Muscle layer of colon (tissue), 2 donors: ENCODE results near the gene KRTAP10-8.
"Not testable (repeated sequence)": the region's sequence is repeated elsewhere in the genome, so short reads cannot be mapped to it uniquely, and the experiment has no call there.

Experiments used
- H3K27ac ChIP-seq: one replicate; pipeline ENCODE4 v1.7.0; 2013; ENCODE audit warnings: low read depth, mild to moderate bottlenecking, low read length, moderate library complexity
- H3K27me3 ChIP-seq, 2 donors: one replicate each; pipeline ENCODE4 v1.7.0; 2013; ENCODE audit warnings: low read length in 2 of 2, mild to moderate bottlenecking in 2 of 2; ENCODE audit not compliant: insufficient read depth in 2 of 2, control insufficient read depth in 1 of 2
- H3K36me3 ChIP-seq: one replicate; pipeline ENCODE4 v1.7.0; 2013; ENCODE audit warnings: mild to moderate bottlenecking, low read length; ENCODE audit not compliant: insufficient read depth
- H3K4me1 ChIP-seq: one replicate; pipeline ENCODE4 v1.7.0; 2013; ENCODE audit warnings: mild to moderate bottlenecking, low read length; ENCODE audit not compliant: insufficient read depth
- H3K4me3 ChIP-seq, 2 donors: one replicate each; pipeline ENCODE4 v1.7.0; 2013; ENCODE audit warnings: low read length in 2 of 2, low read depth in 1 of 2, mild to moderate bottlenecking in 1 of 2, moderate library complexity in 1 of 2
- H3K9ac ChIP-seq: one replicate; pipeline ENCODE4 v1.7.0; 2013; ENCODE audit warnings: low read length
- H3K9me3 ChIP-seq: one replicate; pipeline ENCODE4 v1.7.0; 2013; ENCODE audit warnings: mild to moderate bottlenecking, low read length
- donor health status: abdominal sarcoma.
- donor health status: Adenocarcinoma of cecum.

The KRTAP10-8 gene

GRCh38 chr21:44572959-44573583 is 38.8 kb upstream of the KRTAP10-8 start:
- Histone ChIP-seq H3K9ac (no peak overlapping the region), H3K27me3 (no peaks in the 10 kb centered on the region), H3K9me3 (no peaks in the 10 kb centered on the region), H3K4me1 (no peaks in the 10 kb centered on the region), H3K4me3 (no peak overlapping the region), H3K27ac (no peak overlapping the region), H3K36me3 (no peaks in the 10 kb centered on the region)

- H3K27ac ChIP-seq, H3K27me3 ChIP-seq, H3K9ac ChIP-seq, H3K4me1 ChIP-seq, H3K36me3 ChIP-seq, H3K4me3 ChIP-seq, H3K9me3 ChIP-seq: not testable (repeated sequence)
These were observed 38.0 kb upstream of the KRTAP10-8 start, which contains the start of gene KRTAP10-4 for GRCh38 chr21:44573630-44574456. Gene KRTAP10-4 (plus strand): TSS chr21:44573729. CDS start chr21:44573759, 30 bp downstream.

DNA sequence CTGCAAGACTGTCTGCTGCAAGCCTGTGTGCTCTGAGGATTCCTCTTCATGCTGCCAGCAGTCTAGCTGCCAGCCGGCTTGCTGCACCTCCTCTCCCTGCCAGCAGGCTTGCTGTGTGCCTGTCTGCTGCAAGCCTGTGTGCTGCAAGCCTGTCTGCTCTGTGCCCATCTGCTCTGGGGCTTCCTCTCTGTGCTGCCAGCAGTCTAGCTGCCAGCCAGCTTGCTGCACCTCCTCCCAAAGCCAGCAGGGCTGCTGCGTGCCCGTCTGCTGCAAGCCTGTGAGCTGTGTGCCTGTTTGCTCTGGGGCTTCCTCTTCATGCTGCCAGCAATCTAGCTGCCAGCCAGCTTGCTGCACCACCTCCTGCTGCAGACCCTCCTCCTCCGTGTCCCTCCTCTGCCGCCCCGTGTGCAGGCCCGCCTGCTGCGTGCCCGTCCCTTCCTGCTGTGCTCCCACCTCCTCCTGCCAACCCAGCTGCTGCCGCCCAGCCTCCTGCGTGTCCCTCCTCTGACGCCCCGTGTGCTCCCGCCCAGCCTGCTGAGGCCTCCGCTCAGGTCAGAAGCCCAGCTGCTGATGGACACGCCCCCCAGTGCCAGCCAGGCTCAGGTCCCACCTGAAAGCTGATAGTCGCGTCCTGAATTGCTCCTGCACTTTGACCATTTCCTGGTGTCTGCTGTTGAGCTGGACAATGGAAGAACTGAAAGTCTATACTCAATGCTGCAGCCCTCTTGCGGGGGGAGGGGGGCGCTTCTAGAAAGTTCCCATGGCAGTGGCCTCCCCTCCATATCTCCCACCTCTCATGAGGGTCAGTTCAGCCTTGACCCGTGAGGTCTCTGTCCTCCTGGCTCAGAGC is 37.2 kb upstream of the KRTAP10-8 start:
- H3K4me3 ChIP-seq: no peak overlapping the region

GRCh38 chr21:44575307-44576024 is 36.4 kb upstream of the KRTAP10-8 start:
- Histone ChIP-seq H3K9ac (no peak overlapping the region), H3K4me1 (no peaks in the 10 kb centered on the region), H3K27me3 (peaks cover 0 to 7% of the 10 kb centered on the region in 2 donors), H3K4me3 (no peak overlapping the region), H3K36me3 (no peaks in the 10 kb centered on the region), H3K9me3 (no peaks in the 10 kb centered on the region), H3K27ac (no peak overlapping the region)

More for the DNA sequence above, 37.2 kb upstream of the KRTAP10-8 start:
- no peaks in the 10 kb centered on the region for H3K36me3 ChIP-seq
- H3K27ac ChIP-seq: no peak overlapping the region
- H3K9me3 ChIP-seq: no peaks in the 10 kb centered on the region
- peaks cover 0 to 7% of the 10 kb centered on the region in 2 donors for H3K27me3 ChIP-seq
- no peaks in the 10 kb centered on the region for H3K4me1 ChIP-seq
- no peak overlapping the region for H3K9ac ChIP-seq

GRCh38 chr21:44576025-44576420 is 35.9 kb upstream of the KRTAP10-8 start:
- H3K36me3 ChIP-seq: no peaks in the 10 kb centered on the region
- H3K9me3 ChIP-seq: no peaks in the 10 kb centered on the region
- no peak overlapping the region for H3K4me3 ChIP-seq
- no peak overlapping the region for H3K9ac ChIP-seq
- peaks cover 0 to 7% of the 10 kb centered on the region in 2 donors for H3K27me3 ChIP-seq
- no peaks in the 10 kb centered on the region for H3K4me1 ChIP-seq
- no peak overlapping the region for H3K27ac ChIP-seq

- peaks cover 0 to 7% of the 10 kb centered on the region in 2 donors for H3K27me3 ChIP-seq
These were observed 33.4 kb upstream of the KRTAP10-8 start for GRCh38 chr21:44578371-44579055.

DNA sequence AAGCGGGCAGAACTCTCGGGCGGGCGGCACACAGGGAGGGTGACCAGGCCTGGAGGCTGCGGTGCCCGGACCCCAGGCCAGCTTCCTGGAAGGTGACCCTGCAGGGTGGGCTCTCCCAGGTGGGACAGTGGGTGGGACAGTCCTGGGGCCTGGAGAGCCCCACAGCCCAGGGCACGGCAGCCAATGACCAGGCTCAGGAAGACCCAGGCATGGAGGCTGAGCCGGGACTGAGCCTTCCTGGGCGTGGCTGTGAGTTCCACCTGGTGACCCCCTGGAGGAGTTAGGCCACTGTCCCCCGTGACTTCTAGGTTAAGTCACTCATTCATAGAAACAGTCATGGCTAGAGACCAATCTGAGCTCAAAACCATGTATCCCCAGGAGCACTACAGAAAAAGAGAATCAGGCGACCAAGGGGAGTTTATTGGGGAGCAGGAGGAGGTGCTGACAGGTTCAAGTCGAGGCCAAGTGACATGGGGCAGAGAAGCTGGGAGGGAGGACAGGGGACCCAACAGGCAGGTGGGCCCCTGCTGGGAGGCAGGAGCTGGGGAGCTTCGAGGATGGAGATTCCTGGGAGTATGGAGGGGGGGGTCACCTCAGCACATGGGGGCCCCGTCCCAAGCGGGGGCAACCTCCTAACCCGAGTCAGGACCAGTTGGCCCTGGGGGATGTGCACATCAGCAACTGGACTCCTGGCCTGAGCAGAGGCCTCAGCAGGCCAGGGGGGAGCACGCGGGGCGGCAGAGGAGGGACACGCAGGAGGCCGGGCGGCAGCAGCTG is 32.6 kb upstream of the KRTAP10-8 start:
- H3K9ac ChIP-seq: no peak overlapping the region
- H3K27ac ChIP-seq: no peak overlapping the region
- peaks cover 7% of the 10 kb centered on the region for H3K9me3 ChIP-seq
- no peaks in the 10 kb centered on the region for H3K36me3 ChIP-seq
- no peak overlapping the region for H3K4me3 ChIP-seq
- H3K27me3 ChIP-seq: peaks cover 0 to 7% of the 10 kb centered on the region in 2 donors
- no peaks in the 10 kb centered on the region for H3K4me1 ChIP-seq

More at GRCh38 chr21:44578371-44579055, 33.4 kb upstream of the KRTAP10-8 start:
- no peaks in the 10 kb centered on the region for H3K36me3 ChIP-seq
- no peaks in the 10 kb centered on the region for H3K4me1 ChIP-seq
- peaks cover 7% of the 10 kb centered on the region for H3K9me3 ChIP-seq
- no peak overlapping the region for H3K27ac ChIP-seq
- no peak overlapping the region for H3K4me3 ChIP-seq
- H3K9ac ChIP-seq: no peak overlapping the region

GRCh38 chr21:44579833-44580144 is 32.1 kb upstream of the KRTAP10-8 start:
- H3K9me3 ChIP-seq: peaks cover 7% of the 10 kb centered on the region

GRCh38 chr21:44580231-44580821 is 31.6 kb upstream of the KRTAP10-8 start, which contains the start of gene KRTAP10-5:
Gene KRTAP10-5 (minus strand): TSS chr21:44580604. CDS start chr21:44580578, 26 bp downstream.
- H3K27ac ChIP-seq: not testable (repeated sequence)

More at GRCh38 chr21:44579833-44580144, 32.1 kb upstream of the KRTAP10-8 start:
- Histone ChIP-seq H3K4me3 (no peak overlapping the region), H3K27me3 (peaks cover 0 to 7% of the 10 kb centered on the region in 2 donors), H3K9ac (no peak overlapping the region), H3K36me3 (no peaks in the 10 kb centered on the region), H3K4me1 (no peaks in the 10 kb centered on the region), H3K27ac (no peak overlapping the region)

DNA sequence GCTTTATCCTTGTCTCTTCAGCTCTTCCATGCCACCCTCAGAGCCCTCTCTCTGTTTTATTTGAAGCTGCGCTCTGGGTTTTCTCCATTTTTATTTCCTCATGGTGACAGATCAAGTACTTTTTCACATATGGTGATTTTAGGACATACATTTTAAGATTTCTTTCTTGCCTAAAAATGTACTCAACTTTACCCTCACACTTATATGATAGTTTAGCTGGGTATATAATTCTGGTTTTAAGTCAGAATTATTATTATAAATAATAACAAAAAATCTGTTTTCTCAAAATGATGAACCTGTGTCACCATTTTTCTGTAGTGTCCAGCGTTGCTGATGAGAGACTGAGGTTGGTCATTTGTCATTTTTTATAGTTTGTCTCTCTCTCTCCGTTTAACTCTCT is 30.7 kb upstream of the KRTAP10-8 start:
- no peak overlapping the region for H3K27ac ChIP-seq
- H3K4me1 ChIP-seq: no peaks in the 10 kb centered on the region
- no peak overlapping the region for H3K4me3 ChIP-seq
- no peaks in the 10 kb centered on the region for H3K36me3 ChIP-seq
- peaks cover 7% of the 10 kb centered on the region for H3K9me3 ChIP-seq
- H3K27me3 ChIP-seq: peaks cover 0 to 15% of the 10 kb centered on the region in 2 donors
- no peak overlapping the region for H3K9ac ChIP-seq

More at GRCh38 chr21:44580231-44580821, 31.6 kb upstream of the KRTAP10-8 start, which contains the start of gene KRTAP10-5:
- not testable (repeated sequence) for H3K9me3 ChIP-seq, H3K4me1 ChIP-seq, H3K4me3 ChIP-seq, H3K36me3 ChIP-seq, H3K27me3 ChIP-seq, H3K9ac ChIP-seq
